NK-92 treated with Interleukin-12 subunit alpha and Interleukin-12 subunit beta, amount 100 ng/mL, for 24 hours (cell line): ENCODE measurements around the gene ECI2.
A peak's percentile ranks its signal among the peaks of the same experiment; 100 is the strongest.

ENCODE experiments used
- DNase-seq: peaks from one replicate; lab custom pipeline; 2025; lab: John Stamatoyannopoulos, UW

ECI2 gene, protein sequence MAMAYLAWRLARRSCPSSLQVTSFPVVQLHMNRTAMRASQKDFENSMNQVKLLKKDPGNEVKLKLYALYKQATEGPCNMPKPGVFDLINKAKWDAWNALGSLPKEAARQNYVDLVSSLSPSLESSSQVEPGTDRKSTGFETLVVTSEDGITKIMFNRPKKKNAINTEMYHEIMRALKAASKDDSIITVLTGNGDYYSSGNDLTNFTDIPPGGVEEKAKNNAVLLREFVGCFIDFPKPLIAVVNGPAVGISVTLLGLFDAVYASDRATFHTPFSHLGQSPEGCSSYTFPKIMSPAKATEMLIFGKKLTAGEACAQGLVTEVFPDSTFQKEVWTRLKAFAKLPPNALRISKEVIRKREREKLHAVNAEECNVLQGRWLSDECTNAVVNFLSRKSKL

DNA sequence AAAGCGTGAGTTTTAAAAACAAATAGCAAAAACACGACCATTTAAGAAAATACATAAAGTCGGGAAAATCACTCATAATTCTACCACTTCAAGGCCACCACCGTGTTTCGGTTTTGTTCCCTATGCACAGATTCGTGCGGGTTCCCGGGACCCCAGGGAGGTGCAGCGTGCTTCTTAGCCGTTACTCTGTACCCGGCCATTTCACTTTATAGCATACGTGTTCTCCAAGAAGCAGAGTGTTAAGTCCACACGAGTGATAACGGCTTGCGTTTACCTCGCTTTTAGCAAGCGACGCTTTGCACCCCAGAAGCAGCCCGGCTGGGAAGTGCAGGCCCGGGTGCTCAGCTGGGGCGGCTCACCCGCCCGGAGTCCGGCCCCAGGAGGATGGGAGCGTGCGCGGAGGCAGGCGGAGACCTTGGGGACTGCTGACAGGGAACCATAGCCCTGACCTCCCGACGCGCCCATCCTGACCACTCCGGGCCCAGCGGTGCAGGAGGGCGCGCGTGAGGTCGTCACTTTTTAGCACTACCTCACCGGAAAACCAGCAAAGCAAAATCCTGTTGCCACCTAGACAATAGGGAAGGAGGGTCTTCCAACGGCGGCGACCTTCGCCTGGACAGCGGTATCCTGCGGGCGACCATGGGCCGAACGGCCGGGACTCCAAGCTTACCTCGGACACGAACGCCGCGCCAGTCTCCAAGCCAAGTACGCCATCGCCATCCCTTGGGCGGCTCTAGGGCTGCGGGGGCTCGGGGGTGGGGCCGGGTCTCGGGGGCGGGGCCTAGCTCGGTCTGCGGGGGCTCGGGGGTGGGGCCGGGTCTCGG is at the start of gene ECI2:
ECI2 (minus strand) TSS at position 735 of the 824 bp plus-strand sequence; CDS start at position 720, 15 bp downstream.
- DNase-seq = no peak

DNA sequence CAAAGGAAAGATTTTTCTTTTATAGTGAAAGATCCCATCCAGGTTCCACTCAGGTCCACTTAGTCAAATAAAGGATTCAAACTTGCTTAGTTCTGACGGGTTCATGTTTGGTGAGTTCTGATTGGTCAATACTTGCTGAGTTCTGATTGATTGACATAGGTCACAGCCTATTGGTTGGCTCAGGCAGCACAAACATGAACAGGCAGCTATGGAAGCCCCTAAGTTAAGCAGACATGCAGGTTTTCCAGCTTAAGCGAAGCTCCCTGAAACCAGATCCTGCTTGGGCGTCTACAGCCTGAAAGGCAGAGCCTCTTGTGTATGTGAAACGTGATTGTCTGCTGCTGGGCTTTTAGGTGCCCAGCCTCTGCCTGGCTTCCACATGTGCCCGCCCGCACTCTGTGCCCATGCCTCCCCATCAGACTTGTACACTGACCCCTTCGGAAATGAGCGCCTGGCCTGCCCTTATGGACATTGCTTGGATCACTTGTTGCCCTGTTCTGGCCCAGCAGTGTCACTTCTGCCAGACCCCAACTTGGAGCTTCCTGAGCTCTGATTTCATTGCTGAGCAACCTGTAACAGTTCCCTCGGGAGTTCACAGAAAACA is 45.4 kb upstream of the ECI2 start:
- DNase-seq = no peak

DNA sequence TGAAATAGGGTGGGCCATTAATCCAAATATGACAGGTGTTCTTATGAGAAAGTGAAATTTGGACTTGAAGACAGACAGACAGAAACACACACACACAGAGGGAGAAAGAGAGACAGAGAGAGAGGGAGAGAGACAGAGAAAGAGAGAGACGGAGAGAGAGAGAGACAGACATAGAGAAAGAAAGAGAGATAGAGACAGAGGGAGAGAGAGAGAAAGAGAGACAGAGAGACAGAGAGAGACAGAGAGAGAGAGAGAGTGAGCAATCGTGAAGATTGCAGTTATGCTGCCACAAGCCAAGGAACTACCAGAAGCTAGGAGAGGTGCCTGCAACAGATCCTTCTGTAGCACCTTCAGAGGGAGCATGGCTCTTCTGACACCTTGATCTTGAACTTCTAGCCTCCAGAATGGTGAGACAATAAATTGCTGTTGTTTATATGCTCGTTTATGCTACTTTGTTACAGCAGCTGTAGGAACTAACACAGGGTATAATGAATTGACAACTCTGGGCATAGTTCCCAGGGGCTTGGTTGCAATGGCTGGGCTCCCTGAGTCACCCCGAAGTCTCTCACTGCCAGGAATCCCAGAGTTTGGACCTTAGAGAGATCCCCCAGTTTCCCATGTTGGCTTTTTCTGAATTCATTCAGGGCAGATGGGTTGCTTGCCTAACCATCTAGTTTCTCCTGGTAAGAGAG is 44.7 kb upstream of the ECI2 start:
- DNase-seq = no peak

DNA sequence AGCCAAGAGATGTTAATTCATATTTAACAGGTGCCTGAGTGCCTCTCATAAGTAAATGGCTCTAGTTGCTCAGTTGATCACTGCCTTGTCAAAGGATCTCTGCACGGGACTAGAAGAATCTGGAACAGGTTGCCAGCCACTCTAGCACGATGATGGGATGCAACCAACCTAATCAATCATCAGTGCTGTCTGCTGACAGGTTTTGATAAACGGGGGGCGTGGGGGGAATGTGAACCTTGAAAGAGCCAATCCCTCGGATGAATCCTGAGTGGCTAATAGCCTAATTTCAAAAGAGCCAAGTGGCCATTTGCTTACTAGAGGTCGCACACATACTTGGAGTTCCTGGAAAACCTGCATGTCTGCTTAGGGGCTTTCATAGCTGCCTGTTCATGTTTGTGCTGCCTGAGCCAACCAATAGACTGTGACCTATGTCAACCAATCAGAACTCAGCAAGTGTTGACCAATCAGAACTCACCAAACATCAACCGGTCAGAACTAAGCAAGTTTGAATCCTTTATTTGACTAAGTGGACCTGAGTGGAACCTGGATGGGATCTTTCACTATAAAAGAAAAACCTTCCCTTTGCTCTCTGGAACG is 43.5 kb upstream of the ECI2 start:
- no peak for DNase-seq

DNA sequence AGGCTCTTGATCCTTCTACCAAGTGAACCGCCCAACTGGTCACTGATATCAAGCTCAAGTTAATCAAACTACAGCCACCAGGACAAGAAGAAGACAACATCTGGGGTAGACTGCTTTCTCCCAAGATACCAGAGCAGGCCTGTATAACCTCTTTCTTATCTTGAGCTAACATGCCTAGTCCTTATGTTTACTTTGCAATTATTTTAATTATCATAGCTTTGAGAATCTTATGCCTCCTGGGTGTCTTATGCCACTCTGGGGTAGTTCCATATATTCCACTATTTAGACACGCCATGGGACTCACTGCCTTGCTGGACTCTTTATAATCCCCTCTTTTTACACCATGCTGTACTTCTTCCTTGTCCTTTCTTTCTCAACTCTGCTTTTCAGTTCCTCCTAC is 41.5 kb upstream of the ECI2 start:
- no peak for DNase-seq

DNA sequence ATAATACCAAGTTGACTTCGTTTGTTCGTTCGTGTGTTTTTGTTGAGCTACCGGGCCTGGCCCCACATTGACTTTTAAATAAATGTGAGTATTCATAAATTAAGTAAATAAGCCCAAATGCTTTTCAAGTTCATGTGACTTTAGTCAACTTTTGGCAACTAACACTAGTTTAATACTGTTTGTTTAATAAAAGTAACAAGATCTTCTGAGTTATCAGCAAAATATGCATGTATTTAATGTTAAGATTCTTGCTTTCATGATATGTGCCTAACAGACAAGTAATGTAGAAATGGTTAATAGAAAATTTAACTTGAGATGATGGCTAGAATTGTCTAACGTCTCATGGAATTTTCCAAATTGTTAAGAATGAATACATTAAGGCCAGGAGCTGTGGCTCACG is 38.7 kb upstream of the ECI2 start:
- DNase-seq = no peak

DNA sequence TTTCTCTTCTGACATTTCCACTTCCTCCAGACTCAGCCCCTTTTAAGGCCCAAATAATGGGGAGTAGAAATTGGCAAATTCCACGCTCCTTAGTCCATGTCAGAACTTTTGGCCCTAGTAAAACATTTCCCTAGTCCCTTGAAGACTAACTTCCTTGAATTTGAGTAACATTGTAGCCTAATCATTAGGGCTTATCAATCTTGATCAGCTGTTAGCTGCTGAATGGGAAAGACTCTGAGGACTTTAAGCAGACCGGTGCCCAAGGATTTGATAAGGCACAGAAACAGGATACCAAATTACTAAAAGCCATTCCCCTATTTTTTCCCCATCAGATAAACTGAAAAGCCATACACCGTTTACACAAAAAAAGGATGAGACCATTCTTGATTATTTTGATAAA is 37.0 kb upstream of the ECI2 start:
- no peak for DNase-seq

DNA sequence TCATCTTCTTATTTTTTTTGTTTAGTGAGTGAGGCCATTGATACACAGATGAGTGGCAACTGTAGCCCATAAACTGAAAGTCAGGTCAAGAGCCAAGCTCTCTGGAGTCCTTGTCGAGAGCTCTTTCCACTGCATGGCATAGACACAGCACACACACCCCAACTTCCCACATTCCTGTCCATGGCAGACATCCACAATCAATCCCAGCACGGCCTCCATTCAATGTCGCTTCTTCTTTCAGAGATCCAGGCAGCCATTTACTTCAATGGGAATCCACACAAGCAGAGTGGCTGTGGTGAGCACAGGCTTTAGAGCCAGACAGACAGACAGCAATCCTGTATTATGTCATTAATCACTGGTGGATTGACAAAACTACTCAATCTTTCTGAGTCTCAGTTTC is 34.9 kb upstream of the ECI2 start:
- no peak for DNase-seq

DNA sequence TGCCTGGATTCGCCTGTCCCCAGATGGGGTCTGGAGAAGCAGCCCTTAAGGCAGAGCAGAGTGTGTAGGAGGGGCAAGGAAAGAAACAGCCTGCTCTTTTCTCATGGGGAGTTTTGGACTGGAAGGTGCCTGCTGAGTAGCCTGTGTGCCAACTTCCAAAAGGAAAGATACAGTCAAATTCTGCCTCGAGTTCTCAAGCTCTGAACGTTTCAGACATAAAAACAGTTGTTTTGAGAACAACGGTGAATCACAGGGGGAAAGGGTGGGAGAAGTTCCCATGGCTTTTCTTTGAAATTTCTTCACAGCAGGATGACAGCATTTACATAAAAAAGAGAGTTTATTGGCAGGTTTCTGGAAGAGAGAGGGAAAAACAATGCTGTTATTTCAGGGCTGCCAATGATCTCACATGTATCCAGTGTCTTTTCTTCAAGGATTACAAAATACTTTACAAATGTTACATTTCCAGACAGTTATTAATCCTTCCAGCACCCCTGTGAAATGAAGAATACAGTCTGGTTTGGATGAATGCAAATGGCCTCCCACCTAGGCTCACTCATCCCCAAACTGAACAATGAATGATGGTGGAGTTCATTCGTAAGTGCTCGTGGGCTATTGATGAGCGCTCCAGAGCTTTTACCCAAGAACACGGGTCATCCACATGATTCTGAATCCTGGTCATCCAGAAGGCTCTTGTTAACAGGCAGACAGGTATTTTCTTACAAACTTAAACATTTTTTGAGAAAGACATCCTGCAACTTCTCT is 33.8 kb upstream of the ECI2 start:
- DNase-seq = no peak

DNA sequence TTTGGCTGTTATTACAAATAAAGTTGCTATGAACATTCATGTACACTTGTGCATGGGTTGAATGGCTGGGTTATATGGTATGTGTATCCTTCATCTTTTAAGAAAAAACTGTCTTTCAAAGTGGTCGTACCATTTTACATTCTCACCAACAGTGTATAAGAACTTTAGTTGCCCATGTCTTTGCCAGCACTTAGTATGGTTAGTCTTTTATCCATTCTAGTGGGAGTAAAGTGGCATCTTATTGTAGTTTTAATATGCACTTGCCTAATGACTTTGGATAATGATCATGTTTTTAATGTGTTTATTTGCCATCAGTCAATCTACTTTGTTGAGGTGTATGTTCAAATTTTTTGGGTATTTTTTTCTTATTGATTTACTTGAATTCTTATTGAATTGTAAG is 32.5 kb upstream of the ECI2 start:
- no peak for DNase-seq

DNA sequence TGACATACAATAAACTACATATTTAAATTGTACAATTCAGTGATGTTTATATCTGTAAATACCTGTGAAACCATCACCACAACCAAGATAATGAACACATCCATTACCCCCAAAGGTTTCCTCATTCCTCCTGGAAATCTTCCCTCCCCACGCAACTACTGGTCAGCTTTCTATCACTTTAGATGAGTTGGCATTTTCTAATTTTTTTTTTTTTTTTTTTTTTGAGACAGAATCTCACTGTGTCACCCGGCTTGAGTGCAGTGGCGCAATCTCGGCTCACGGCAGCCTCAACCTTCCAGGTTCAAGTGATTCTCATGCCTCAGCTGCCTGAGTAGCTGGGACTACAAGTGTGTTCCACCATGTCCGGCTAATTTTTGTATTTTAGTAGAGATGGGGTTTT is 31.7 kb upstream of the ECI2 start:
- DNase-seq = no peak

DNA sequence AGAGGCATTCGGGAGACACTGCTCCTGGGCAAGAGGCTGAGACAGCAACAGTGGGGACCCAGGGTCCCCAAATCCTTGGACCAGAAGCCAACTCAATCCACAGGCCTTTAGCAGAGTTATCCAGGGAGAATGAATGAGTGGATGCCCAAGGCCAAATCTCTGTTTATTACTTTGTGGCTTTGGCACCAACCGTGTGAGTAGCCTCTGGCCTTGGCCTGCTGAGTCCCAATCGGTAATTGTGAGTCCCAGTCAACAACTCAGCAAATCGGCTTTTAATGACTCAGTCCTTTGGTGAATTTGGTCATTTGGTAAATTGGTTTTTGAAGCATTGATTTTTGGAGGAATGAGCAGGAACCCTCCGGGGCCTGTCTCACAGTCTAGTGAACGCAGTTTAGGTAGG is 29.1 kb upstream of the ECI2 start:
- DNase-seq = no peak

DNA sequence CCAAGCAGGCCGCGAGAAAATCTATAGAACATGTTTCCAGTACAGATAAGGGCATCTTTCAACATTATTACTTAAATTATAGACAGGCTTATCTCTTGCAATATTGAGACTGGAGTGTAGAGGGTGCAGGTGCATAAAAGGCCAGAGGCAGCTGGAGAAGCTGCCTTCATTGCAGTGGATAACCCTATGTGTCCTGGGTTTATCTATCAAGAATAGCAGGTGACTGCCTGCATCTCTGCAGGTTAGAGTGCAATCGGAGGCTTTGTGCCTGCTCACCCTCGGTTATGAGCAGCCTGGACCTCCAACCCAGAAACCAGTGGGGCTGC is 28.7 kb upstream of the ECI2 start:
- no peak for DNase-seq

DNA sequence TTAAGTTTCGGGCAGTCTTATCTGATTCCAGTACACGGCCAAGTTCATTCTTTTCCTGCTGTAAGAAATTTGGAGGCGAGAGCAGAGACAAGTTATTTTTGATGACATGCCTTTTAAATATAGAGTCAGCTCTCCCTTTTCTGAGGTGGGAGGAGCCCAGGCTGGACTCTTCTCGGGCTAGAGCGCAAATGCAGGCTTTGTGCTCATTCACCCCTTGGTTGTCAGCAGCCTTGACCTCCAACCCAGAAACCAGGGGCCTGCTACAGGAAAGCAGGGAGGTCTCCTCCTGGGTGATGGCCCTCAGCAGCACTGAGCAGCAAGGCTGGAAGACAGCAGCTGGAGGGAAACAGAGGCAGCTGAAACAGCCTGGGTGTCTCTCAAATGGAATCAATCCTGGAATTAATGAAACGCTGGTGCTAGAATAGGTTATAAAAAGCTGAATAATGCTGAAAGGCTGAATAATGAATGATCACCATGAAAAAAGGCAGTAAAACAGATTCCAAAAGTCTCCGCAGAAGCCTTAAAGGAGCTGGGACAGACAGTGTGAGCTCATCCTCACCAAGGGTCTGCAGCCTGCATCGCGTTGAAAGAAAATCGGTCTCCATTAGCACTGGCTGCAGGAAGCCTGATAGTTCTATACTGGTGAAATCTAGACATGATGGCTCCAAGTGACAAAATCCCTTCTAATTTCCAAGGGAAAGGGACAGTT is 28.2 kb upstream of the ECI2 start:
- DNase-seq = no peak

DNA sequence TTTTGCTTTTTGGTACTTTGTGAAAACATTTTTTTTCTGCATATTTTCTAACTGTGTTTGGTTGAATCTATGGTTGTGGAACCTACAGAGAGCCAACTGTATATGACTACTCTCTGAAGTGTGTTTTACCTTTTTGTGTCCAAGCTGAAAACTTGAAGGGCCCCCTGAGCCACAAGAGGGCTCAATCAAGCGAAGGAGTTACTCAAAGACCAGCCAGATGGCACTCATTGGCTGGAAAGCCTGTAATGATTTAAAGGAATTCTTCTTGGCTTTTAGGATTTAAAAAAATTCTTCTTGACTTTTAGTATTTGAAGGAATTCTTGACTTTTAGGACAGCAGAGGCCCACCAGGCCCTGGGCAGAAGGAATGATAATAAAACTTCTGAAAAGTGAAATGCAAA is 27.0 kb upstream of the ECI2 start:
- no peak for DNase-seq

DNA sequence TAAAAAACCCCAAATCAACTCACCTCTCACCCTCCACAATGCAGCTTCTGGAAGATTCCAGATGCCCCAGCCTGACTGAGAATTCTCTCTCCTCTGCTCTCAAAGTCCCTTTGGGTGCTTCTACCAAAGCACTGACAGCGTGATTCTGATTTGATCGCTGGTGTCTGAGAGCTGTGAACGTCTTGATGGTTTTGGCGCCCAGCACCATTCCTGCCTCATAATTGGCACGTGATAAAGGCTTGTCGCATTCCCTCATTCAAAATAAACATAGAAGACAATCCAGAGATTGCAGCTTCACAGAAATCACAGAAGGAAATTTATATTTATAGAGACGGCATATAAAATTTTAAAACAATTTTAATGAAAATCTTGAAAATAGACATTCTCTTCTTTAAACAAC is 24.1 kb upstream of the ECI2 start:
- DNase-seq = no peak

DNA sequence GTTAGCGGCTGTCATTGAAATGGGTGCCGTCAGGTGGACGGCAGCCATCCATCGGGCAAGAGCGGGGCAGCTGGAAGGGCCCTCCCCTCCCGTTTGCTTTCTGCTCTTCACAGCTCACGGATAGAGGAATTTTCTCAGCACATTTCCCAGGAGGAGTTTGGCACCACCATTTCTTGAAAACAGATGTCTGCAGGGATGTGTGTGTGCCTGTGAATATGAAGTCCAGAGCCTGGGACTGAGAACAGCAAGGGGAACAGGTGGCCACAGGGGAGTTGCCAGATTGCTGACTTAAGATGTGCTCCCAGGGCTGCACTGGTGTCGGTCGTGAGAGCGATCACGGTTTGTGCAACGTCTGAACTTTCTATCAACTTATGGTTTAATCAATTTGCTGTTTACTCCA is 22.1 kb upstream of the ECI2 start:
- DNase-seq = no peak

DNA sequence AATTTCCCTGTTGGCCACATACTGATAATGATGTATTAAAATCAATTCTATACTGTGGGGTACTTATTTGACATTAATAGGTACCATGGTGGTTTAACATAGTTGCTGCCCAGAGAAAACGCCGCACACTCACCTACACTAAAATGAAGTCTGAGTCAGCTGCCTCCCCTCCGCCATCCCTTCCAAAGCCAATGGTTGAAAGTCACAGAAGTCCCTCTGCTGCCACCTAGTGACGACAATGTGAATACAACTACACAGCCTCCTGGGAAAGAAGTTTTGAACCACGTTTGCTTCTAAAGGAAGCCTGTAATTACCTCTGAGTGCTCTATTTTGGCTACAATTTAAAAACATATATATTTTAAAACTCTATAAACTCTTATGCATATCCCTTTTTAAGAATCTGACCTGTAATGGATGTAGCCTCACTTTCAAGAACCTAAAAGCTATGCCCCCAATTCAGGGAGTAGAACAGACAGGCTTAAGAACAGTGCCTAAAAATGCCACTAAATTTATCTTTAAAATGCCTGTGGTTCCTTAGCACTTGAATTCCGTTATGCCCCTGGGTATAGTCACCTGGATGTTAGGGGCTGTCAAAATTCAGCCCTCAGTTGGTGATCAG is 20.6 kb upstream of the ECI2 start:
- DNase-seq = peak; percentile 66

DNA sequence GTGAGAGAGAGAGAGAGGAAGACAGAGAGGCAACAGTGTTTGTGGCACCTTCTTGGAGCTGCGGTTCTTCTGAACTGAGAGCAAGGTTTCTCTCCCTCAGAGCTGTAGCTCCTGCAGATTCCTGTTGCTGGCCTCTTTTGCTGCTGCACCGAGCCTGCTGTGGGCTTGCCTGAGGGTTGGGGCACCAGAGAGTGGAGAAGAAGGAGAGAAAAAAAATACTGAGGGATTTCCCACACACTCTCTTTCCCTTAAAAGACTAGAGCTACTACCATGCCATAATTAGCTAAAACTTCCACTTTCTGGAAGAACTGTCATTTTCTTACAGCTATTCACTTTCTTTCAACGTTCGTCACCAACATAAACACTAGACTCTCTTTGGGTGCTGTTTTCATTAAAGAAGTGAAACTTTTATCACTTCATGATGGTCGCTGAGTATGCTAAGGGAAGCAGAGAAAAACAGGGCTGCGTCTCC is 18.2 kb upstream of the ECI2 start:
- no peak for DNase-seq

DNA sequence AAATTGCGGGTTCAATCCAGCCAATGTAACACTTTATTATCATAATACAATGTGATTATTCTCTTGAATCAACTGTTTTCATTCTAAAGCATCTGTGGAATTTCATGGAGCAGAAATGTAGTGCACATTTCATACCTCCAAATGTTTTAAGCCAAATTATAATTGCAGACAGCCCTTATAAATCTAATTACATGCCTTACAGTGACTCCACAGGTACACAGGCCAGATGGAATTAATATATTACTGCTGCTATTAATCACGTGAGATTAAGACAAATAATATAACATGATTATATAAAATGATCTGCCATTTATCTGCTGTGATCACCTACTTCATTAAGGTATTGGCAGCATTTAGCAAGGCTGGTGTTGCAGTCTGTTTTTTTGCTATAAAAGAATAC is 9.7 kb upstream of the ECI2 start:
- no peak for DNase-seq
